HG03135 (cell line): ENCODE data around the gene ETV4.
"Not testable (repeated sequence)": the region's sequence is repeated elsewhere in the genome, so short reads cannot be mapped to it uniquely, and the experiment has no call there.

Experiments
- ATAC-seq: cut with Tn5 transposase; IDR thresholded peaks from one replicate; pipeline ENCODE4 v1.9.1; 2021; ENCODE audit warnings: mild to moderate bottlenecking, moderate library complexity; ENCODE audit not compliant: unreplicated experiment

Gene ETV4

GRCh38 chr17:43517615-43518386, 28.3 kb downstream of the ETV4 start:
- ATAC-seq = no peak

GRCh38 chr17:43517161-43517560, 29.0 kb downstream of the ETV4 start:
- ATAC-seq = no peak

GRCh38 chr17:43515656-43516055, 30.5 kb downstream of the ETV4 start:
- no peak for ATAC-seq

- not testable (repeated sequence) for ATAC-seq
These were observed 34.9 kb downstream of the ETV4 start for GRCh38 chr17:43511199-43511598.

- not testable (repeated sequence) for ATAC-seq
These were observed 36.7 kb downstream of the ETV4 start for GRCh38 chr17:43509440-43509839.

GRCh38 chr17:43490621-43491020, 55.5 kb downstream of the ETV4 start:
- no peak for ATAC-seq

- peak; percentile 96 for ATAC-seq
These were observed 62.2 kb downstream of the ETV4 start, which contains the start of gene DHX8 for GRCh38 chr17:43483674-43484551. Gene DHX8 (plus strand): TSS chr17:43483975. CDS start chr17:43484038, 63 bp downstream.

GRCh38 chr17:43482103-43483012, 63.8 kb downstream of the ETV4 start:
- ATAC-seq = no peak

- ATAC-seq = no peak
These were observed 66.2 kb downstream of the ETV4 start for GRCh38 chr17:43479948-43480347.
